Sciatic nerve (tissue), 2 donors: ENCODE results near the gene E4F1. TPM values are rescaled to one million over a fixed set of nuclear protein-coding genes. Genes with fewer than 3 reads are reported as not detected.

Experiments
- ATAC-seq: fragments of 200-7000 bp; cut with Tn5 transposase; one replicate; pipeline ENCODE4 v1.9.1; 2020; ENCODE audit warnings: mild to moderate bottlenecking, moderate library complexity
- DNase-seq: peaks from one replicate; pipeline ENCODE4 v3.0.0-alpha.2; 2020; ENCODE audit warnings: low spot score
- intact Hi-C: fragments of 100-400 bp; cut with DNase I; formaldehyde crosslinking; loops from one replicate; pipeline ENCODE4 v1.14.2; 2022
- total RNA-seq: library from RNA; stranded (reverse); fragmentation: NEBNext Ultra II Directional; extraction: Animal tissue kit (Norgen Biotek cat#: 25700); gene quantifications from one replicate; pipeline ENCODE4 v1.2.1, GENCODE V29; 2021
- donor health status: DM: no; HTN: no; CAD: no.
- donor health status: DM: no; HTN: no; CAD: no.

The E4F1 gene
- 22.3 TPM for total RNA-seq

DNA sequence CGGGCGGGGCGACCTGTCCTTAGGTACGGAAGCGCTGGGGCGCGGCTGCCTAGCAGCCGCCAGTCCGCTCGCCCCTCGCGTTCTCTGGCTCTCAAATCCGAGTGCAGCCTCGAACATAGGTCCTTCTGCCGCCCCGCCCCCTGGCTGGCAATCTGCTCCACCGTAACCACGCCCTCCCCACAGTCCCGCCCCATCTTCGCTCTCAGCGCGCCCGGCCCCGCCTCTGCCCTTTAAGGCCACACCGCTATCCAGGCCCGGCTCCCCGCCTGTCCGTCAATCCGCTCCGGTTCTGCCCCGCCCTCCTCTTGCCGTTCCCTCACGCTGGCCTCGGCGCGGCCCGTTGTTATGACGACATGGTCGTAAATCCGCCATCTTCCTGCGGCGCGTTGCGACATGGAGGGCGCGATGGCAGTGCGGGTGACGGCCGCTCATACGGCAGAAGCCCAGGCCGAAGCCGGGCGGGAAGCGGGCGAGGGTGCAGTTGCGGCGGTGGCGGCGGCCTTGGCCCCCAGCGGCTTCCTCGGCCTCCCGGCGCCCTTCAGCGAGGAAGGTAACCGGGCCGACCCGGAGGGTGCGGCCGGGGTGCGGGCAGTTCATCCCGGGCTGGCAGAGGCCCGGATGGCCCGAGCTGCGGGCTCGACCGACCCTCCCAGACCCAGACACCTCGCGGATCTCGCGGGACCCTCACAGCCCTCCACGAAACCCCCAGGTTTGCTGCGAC lies at the start of gene E4F1:
Gene E4F1, plus strand, starts transcription at position 371 of the 721 bp plus-strand sequence. Its CDS starts 23 bp downstream, at position 394.
- peak; percentile 99 for ATAC-seq
- intact Hi-C loops, result no loop called here

DNA sequence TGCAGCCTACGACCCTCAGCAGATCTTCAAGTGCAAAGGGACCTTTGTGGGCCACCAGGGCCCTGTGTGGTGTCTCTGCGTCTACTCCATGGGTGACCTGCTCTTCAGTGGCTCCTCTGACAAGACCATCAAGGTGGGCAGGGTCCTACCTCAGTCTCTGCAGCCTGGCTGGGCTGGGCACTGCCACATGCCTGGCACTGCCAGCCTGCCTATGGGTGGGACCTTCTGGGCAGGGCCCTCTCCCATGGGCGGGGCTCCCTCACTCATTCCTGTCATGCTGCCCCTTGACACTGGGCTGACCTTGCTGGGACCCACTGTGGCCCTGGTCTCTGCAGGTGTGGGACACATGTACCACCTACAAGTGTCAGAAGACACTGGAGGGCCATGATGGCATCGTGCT lies 49.5 kb upstream of the E4F1 start:
- intact Hi-C loops, result no loop called here
- DNase-seq (no peak), ATAC-seq (no peak)

More for the DNA sequence above, at the start of gene E4F1:
- DNase-seq, result peak; percentile 99

DNA sequence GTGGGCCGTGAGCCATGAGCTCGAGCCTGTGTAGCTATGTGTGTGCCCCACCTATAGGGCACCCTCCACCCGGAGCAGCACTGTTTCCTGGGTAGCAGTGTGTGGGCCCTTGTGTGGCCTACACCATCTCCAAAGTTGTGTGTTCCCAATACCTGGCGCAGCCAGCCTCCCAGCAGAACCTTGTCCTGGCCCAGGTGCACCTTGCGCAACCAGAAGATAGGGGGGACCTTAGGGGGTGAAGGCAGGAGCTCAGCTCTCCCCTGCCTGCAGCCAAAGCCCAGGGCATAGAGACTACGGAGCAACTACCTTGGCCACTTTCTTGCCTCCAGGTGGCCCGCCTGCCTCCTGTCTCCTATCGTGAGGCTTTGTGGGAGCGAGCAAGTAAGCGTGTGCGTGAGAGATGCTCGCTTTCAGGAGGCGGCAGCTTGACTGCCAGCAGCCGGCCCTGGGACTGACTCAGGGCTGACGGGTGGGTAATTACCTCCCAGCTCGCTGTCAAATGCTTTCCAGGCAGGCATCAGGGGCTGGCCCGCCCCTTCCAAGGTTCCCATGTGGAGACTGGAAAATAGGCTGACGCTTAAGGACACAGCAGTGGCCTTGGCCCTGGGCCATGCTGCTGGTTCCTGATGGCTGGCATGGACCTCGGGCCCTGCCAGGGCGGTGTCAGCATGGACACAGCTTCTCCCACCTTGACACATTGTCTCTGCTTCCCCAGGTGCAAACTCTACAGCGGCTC lies 48.8 kb upstream of the E4F1 start:
- no peak for ATAC-seq
- DNase-seq, result no peak
- intact Hi-C loops, result no loop called here

DNA sequence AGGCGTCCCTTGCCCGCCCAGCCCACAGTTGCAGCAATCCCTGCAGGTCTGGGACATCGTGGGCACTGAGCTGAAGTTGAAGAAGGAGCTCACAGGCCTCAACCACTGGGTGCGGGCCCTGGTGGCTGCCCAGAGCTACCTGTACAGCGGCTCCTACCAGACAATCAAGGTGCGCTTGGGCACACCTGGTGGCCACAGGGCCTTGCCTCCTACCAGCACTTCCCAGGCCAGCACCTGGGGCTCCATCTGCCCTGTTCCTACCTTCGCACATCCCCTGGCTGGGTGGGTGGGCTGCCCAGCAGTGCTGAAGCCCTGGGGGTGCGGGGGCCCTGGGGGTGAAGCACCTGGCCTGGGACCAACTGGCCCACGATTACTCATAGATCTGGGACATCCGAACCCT lies 47.9 kb upstream of the E4F1 start:
- no peak for DNase-seq
- intact Hi-C loops, result no loop called here
- no peak for ATAC-seq

- intact Hi-C loops, result no loop called here
- DNase-seq (no peak), ATAC-seq (no peak)
These were observed 47.3 kb upstream of the E4F1 start for GRCh38 chr16:2176047-2176446.

DNA sequence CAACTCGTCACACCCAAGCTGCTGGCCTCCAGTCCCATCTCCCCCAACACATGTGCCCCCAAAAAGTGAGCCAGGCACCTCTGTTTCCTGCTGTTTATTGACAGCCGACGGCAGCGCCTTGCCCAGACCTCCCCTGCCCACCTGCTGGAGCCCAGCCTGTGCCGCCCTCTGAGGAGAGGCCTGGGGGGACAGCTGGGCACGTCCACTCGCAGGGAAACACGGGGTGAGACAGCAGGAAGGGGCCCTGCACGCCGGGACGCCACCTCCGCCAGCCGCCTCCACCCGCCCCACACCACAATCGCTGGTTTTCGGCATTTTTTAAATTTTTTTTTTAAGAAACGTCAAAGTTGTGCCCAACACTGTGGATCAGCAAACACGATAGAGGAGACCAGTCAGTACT lies 46.3 kb upstream of the E4F1 start:
- DNase-seq (no peak), ATAC-seq (no peak)
- intact Hi-C loops, result no loop called here

- DNase-seq (no peak), ATAC-seq (no peak)
- intact Hi-C loops, result no loop called here
These were observed 45.8 kb upstream of the E4F1 start for GRCh38 chr16:2177561-2177960.

GRCh38 chr16:2178321-2179106 lies 44.9 kb upstream of the E4F1 start:
- intact Hi-C loops, result no loop called here
- DNase-seq (no peak), ATAC-seq (peak; percentile 44)

DNA sequence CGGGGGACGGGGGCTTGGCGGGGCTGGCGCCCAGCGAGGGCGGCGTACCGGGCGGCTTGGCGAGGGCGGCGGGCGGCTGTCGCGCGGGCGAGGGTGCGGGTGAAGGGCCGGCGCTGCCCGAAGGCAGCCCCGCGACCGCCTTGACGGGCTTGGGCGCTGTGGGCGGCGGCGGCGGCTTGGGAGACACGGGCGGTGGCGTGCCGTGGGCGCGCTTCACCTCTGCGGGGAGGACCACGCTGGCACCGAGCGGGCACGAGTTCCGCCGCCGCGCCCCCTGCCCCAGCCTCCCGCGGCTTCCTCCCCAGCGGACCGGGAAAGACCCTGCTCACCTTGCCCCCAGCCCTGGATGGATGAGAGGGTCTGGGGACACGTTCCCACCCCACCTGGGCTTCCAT lies 44.3 kb upstream of the E4F1 start:
- ATAC-seq, result no peak
- no peak for DNase-seq

DNA sequence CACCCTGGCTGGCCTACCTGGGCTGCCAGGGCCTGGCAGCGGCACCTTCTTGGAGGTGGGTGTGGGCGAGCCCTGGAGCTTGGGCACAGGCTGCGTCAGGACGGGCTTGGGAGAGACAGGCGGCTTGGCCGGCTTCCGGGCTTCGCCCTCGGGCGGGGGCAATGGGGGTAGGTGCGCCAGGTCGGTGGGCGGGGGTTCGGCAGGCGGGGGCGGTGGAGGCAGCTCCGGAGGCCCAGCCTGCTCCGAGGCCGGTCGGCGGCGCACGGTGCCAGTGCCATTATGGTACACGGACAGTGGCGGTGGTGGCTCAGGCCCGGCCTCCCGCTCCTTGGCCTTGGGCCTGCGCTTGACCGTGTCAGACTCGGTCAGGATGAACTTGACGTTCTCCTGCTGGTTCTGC lies 43.8 kb upstream of the E4F1 start:
- intact Hi-C loops, result no loop called here
- DNase-seq (no peak), ATAC-seq (no peak)

More for the DNA sequence above, 44.3 kb upstream of the E4F1 start:
- intact Hi-C loops, result no loop called here

DNA sequence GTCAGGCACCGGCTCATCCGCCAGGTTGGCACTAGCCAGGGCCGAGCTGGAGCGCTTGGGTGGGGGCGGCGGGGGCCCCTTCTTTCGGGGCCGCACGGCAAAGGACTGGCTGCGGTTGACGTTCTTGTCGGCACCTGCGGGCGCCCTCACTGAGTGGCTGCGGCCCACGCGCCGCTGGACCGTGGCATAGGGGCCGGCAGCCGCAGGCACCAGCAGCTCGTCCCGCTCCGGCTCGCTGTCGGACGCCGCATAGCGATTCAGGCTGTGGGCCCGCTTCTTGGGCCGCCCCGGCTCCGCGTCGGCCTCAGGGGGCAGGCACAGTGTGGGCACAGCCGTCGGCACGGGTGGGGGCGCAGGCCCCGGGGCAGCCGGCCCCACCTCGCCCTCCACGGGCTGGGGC lies 42.9 kb upstream of the E4F1 start:
- intact Hi-C loops, result no loop called here
- ATAC-seq (no peak), DNase-seq (no peak)

DNA sequence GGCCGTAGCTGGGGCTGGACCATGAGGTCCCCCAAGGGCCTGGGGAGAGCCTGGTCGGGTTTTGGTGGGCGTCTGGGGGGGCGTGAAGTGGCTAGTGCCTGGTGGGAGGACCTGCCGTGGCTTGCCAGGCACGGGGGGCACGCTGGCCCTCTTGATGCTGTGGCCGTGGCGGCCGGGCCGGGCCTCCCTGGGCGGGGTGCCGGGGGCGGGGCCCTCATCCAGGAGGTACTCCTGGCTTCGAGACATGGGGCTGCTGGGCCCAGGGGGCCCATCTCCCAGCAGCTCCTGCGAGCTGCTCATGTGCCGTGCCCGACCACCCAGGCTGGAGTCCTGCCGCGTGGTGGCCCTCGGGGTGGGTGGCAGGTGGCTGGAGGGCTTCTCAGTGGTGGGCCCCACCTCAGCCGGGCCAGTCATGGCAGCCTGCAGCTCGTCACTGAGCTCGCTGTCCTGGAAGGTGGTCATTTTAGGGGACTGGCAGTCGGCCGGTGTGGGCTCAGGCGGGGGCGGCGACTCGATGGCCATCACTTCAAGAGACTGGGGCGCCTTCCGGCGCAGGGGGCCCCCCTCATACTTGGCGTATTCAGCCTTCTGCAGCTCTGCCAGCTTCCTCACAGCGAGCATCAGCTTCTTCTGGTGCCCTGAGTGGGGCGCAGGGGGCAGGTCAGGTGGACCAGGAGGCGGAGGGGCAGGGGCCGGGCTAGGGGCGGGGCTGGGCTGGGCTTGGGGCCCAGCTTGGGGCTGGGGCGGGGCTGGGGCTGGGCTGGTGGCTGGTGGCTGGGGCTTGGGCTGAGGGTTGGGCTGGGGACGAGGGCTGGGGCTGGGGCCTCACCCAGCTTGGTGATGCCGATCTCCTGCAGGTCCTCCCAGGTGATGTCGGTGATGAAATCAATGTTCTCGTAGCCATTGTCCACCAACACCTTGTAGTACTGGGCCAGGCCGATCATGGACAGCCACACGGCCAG lies 42.1 kb upstream of the E4F1 start:
- DNase-seq, result no peak
- ATAC-seq, result no peak
- intact Hi-C loops, result no loop called here

DNA sequence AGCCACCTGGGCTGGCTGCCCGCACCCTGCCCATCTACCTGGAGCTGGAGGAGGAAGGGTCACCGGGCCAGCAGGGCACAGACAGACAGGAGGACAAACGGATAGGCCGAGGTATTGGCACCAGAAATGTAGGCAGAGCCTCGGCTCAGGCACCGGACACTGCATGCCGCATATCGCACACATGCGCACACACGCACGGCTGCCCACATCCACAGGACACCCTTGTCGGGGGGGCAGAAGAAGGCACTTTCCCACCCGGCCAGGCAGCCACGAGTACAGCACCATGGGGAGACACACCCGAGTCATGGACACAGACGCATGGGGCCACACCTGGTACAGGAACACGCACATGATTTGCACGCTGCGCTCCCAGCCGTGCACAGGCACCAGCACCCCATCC lies 41.4 kb upstream of the E4F1 start:
- ATAC-seq (no peak), DNase-seq (no peak)
- intact Hi-C loops, result no loop called here

DNA sequence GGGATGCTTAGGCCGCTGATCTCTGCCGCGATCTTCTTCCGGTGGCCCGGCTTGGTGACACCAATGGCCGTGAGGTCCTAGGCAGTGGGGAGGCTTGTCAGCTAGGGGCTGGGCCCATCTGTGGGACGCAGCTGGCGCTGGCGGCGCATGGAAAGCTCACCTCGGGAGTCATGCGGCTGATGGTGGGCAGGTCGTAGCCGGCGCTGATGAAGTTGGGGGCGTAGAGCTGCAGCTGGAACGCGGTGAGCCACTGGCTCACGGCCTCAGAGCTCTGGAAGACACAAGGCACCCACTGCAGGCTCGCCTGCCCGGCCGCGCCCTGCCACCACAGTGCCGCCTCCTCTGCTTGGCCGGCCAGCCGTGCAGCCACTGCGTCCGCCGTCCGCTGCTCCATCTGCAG lies 39.7 kb upstream of the E4F1 start:
- intact Hi-C loops, result no loop called here
- DNase-seq, result no peak
- no peak for ATAC-seq

DNA sequence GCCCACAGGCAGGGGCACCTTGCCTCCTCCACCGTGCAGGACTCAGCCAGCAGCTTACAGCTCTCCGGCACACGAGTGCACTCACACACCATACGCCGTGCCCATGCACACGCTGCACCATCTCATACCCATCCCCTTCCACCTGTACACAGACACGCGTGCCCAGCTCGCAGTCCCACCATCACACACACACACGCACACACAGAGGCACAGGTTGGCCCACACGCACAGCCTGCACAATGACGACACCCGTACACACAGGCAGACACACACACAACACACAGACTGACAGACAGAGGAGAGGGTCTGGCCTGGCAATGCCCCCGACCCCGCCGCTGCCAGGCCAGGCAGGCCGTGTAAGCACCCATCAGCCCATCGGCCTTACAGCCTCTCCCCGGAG lies 39.0 kb upstream of the E4F1 start:
- no peak for ATAC-seq
- intact Hi-C loops, result no loop called here
- DNase-seq, result no peak

DNA sequence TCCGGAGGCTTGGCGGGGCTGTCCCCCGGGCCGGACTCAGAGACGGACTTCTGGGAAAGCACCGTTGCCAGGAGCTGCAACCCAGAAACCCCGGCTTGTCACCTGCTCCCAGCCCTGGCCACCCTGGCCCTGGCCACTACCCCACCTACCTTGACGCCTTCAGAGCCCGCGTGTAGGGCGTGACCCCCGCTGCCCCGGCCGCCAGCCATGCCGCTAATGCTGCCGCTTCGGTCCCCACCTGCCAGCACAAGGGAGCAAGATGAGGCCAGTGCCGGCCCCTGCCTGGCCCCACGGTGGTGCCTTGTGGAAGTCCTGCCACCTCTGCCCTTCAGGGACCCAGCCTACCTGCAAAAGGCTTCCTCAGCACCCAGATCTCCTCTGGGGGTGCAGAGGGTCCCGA lies 38.4 kb upstream of the E4F1 start:
- no peak for ATAC-seq
- intact Hi-C loops, result no loop called here
- no peak for DNase-seq

GRCh38 chr16:2186064-2186463 lies 37.3 kb upstream of the E4F1 start:
- intact Hi-C loops, result no loop called here
- ATAC-seq (no peak), DNase-seq (no peak)

DNA sequence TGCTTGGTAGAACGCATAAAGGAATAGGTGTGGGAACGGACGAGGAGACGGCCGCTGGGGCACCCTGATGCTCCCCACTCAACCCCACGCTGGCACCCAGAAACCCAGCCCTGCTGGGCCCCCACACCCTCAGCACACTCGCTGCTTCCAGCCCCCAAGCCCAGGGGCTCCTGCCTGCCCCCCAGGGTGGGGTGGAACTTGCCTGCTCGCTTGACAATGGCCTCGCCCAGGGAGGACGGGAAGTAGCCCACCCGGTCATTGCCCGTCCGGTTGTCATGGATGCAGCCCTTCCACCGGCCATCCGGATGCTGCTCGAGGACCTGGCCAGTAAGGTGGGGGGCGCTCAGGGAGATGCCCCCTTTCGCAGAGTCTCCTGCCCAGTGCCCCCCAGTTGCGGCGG lies 36.9 kb upstream of the E4F1 start:
- intact Hi-C loops, result no loop called here
- ATAC-seq, result no peak
- no peak for DNase-seq

DNA sequence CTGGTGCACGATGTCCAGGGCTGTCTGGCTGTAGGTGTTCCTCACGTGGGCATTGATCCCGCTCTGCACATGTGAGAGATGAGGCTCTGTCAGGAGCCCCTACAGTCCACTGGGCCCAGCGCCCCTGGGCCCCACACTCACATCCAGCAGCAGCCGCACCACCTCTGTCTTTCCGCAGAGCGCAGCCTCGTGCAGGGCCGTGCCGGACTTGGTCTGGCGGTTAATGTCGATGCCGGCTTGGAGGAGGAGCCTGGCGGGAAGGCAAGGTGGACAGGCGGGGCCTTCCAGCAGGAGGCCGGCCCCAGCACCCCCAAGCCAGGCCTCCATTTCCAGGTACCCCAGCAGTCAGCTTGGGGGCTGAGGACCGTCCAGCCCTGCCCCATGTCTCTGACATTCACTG lies 36.2 kb upstream of the E4F1 start:
- intact Hi-C loops, result no loop called here
- ATAC-seq, result no peak
- no peak for DNase-seq
